H7 (cell line): ENCODE measurements around the gene KRTAP5-6. TPM values are rescaled to one million over a fixed set of nuclear protein-coding genes. Genes with fewer than 3 reads are reported as not detected.
A peak's percentile ranks its signal among the peaks of the same experiment; 100 is the strongest.
"Not testable (repeated sequence)": the region's sequence is repeated elsewhere in the genome, so short reads cannot be mapped to it uniquely, and the experiment has no call there.

Experiments
- DNase-seq: peaks from one replicate; pipeline ENCODE4 v3.0.0; 2012
- H3K27me3 ChIP-seq: 2 replicates; pipeline ENCODE4 v1.6.0; 2011; ENCODE audit warnings: mild to moderate bottlenecking, low read length; ENCODE audit not compliant: control insufficient read depth, insufficient read depth
- H3K36me3 ChIP-seq: replicated peaks from 2 replicates; pipeline ENCODE4 v1.5.1; 2011; ENCODE audit warnings: low read length; ENCODE audit not compliant: control insufficient read depth, insufficient read depth
- H3K4me3 ChIP-seq: 2 replicates; pipeline ENCODE4 v1.5.1; 2011; ENCODE audit warnings: low read depth, mild to moderate bottlenecking, control low read depth, low read length, moderate library complexity; ENCODE audit not compliant: insufficient read depth
- total RNA-seq: library from RNA; depleted of rRNA; stranded (reverse); fragments of >200 nt; shearing (Covaris generic); gene quantifications from 2 replicates; pipeline ENCODE4 v1.2.3, GENCODE V29; 2014

The KRTAP5-6 gene
- total RNA-seq, 1 experiment from 2014 or later: not detected

DNA sequence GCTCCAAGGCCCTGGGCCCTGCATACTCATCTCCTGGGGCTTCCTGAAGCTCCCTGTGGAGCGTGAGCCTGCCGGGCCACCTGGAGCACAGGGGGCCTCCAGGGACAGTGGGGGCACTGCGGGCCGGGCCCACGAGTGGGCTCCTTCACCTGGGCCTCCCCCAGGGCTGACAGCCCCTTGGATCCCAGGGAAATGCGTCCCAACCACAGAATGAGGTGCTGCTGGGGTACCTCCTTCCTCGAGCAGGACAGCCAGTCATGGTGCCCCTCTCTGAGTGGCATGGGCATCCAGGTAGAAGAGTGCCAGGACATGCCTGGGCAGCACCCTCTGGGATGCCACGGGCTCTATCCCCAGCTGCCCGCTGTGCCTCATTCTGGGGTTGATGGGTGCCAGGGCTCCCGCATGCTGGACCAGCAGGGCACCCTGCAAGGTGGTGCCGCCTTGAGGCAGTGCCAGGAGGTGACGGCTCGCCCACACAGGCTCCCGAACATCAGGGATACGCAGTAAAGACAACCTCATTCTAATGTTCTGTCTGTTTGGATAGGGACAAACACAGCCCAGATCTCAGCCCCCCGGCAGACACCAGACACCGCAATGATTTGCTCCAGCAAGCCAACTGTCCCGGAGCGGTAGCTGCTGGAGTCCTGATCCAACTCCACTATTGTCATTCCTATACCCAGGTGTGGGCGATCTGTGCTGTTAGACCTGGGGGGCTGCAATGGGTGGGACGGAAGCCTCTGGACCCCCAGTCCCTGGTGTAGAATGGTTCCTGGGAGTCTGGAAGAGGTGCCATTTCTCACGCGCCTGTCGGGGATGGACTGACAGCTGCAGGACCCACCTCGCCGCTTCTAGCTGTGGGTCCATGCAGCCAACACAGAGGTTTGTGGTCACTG lies 41.6 kb upstream of the KRTAP5-6 start:
- Histone ChIP-seq H3K4me3 (no peak overlapping the region), H3K27me3 (peaks cover 3% of the 10 kb centered on the region; the same call in 1 of the 2 replicates), H3K36me3 (no peaks in the 10 kb centered on the region)
- DNase-seq: peak; percentile 40

GRCh38 chr11:1656061-1656441 lies 40.9 kb upstream of the KRTAP5-6 start:
- Histone ChIP-seq H3K27me3 (peaks cover 3% of the 10 kb centered on the region; the same call in 1 of the 2 replicates), H3K36me3 (no peaks in the 10 kb centered on the region)
- DNase-seq: no peak

GRCh38 chr11:1656670-1657069 lies 40.3 kb upstream of the KRTAP5-6 start:
- H3K27me3 ChIP-seq: peaks cover 3% of the 10 kb centered on the region; the same call in 1 of the 2 replicates
- no peak overlapping the region for H3K4me3 ChIP-seq
- H3K36me3 ChIP-seq: no peaks in the 10 kb centered on the region
- DNase-seq: no peak

More at GRCh38 chr11:1656061-1656441, 40.9 kb upstream of the KRTAP5-6 start:
- H3K4me3 ChIP-seq: no peak overlapping the region

- no peak overlapping the region for H3K4me3 ChIP-seq
- no peak for DNase-seq
- H3K27me3 ChIP-seq: no peaks in the 10 kb centered on the region
- no peaks in the 10 kb centered on the region for H3K36me3 ChIP-seq
Measured at GRCh38 chr11:1659506-1659905, 37.5 kb upstream of the KRTAP5-6 start.

DNA sequence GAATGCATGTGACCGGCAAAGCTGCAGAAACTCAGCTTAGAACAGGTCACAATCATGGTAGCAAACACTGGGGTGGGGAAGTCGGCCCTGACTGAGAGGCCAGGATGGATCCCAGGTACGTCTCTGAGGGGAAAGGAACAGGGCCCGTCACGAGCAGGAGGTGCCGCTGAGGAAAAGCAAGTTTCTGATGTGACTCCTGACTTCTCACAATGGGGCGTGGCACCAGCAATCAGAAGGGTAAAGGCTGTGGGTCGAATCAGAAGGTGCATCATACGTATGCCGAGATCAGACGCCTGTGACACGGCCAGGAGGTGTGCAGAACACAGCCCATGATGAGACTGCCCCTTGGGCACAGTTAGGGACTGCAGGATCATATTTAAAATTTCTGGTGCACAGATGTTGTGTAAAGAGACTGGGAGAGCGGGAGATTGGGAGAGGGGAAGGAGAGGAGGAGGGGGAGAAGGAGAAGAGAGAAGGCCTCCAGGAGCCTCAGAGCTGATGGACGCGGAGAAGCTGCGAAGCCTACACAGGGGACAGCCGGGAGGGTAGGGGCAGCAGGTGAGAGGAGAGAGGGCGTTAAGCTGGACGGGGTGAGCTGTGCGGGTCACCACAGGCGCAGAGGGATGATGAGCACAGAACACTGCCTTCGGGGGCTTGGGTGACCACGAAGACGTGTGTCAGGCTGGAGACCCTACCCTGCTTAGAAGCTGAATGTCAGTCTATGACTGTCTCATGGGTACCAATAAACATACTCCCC lies 36.7 kb upstream of the KRTAP5-6 start:
- no peak overlapping the region for H3K4me3 ChIP-seq
- no peak for DNase-seq

DNA sequence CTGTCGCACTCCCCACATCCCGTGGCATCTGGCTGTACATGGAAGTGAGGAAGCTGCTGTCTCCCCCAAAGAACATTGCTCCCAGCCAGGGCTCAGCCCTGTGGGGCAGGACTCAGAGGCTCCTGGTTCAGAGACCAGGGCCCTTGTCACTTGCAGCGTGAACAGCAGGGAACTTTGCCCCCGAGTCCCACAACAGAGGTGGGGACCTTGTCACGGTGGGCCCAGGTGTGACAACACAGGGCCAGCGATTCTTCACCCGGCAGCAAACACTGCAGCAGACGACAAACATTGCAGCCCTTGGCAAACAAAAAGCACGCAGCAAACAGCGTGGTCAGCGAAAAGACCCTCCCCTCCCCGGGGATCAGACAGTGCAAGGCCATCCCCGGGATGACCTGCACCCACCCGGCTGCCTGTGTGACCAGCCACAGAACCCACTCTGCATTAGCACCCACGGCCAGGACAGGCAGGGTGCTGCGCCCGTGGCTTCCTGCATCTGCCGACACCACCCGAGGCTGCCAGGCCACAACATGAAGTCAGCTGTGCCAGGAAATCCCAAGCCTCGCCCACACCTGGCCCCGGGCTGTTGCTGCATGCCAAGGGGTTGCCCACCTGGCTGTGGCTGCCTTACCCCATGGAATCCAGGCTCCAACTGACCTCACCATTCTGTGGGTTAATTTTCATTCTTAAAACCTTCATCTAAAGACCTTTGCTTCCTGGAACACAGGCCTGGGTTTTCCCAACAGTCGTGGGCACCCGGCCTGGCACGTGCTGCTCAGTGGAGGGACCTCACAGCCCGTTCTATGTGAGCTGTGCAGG lies 35.3 kb upstream of the KRTAP5-6 start:
- H3K36me3 ChIP-seq, DNase-seq, H3K4me3 ChIP-seq, H3K27me3 ChIP-seq: not testable (repeated sequence)

More for the DNA sequence above, 36.7 kb upstream of the KRTAP5-6 start:
- no peaks in the 10 kb centered on the region for H3K36me3 ChIP-seq
- no peaks in the 10 kb centered on the region for H3K27me3 ChIP-seq

- not testable (repeated sequence) for H3K27me3 ChIP-seq, DNase-seq, H3K36me3 ChIP-seq, H3K4me3 ChIP-seq
Measured at GRCh38 chr11:1662699-1663283, 34.2 kb upstream of the KRTAP5-6 start.

DNA sequence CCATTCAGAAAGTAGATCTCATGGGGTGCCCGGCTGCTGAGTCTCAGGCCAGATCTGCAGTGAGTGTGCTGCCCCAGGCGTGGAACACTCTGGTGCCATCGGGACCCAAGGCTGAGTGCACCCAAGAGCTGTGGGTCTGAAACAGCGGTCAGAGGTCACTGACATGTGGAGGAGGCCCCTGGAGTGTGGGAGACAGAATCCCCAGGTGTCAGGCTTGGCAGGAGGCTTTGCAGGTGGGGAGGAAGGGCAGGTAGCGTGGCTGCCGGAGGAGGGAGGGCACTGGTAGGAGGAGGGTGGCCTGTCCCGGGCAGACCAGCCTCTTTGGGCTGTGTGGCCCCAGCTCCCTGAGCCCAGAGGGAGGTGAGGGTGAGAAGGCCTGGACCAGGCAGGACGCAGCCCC lies 31.7 kb upstream of the KRTAP5-6 start:
- H3K4me3 ChIP-seq: no peak overlapping the region
- no peak for DNase-seq
- no peaks in the 10 kb centered on the region for H3K27me3 ChIP-seq
- H3K36me3 ChIP-seq: no peaks in the 10 kb centered on the region

- no peak overlapping the region for H3K4me3 ChIP-seq
- H3K36me3 ChIP-seq: no peaks in the 10 kb centered on the region
- no peaks in the 10 kb centered on the region for H3K27me3 ChIP-seq
- DNase-seq: no peak
Measured at GRCh38 chr11:1667121-1667850, 29.7 kb upstream of the KRTAP5-6 start.

DNA sequence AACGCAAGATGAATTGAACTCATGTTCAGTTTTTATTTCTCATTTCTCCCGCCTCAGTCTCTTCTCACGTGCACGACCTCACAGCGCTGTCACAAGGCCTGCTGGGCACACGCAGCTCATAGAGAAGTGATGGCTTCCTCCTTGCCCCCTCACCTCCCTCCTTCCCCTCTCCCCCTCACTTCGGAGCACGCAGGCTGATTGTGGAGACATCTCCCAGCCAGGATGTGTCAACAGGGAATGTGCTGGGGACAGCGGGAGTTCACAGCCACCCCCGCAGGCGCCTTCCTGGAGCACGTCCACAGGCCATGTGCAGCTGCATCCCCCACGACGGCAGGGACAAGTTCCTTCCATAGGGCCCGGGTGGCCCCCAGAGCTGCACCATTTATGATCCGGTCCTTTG lies 29.1 kb upstream of the KRTAP5-6 start:
- no peaks in the 10 kb centered on the region for H3K36me3 ChIP-seq
- DNase-seq: peak; percentile 53
- no peak overlapping the region for H3K4me3 ChIP-seq
- no peaks in the 10 kb centered on the region; the same call in 1 of the 2 replicates for H3K27me3 ChIP-seq

DNA sequence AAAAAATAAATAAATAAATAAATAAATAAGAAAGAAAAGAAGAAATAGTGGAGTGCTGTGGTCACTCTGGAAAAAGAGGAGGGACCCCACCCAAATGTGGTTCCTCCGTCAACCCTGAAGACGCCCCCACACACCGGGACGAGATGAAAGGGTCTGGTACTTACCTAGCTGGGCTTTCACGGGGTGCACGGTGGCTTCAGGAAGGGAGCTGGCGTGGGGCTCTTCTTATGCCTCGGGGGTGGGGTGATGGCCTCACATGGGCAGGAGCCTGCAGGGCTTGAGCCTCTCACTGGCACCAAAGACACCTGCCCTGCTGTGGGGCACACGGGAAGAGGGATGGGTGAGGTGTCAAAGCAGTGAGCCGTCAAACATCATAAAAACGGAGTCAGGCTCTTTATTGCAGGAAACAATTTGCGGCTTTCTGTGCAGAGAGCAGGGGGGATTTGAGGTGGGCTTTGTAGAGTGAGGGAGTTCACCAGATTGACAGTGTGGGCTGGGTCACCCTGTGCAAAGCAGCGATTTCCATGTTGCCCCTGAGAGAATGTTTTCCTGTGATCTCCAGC lies 28.0 kb upstream of the KRTAP5-6 start:
- Histone ChIP-seq H3K36me3 (no peaks in the 10 kb centered on the region), H3K27me3 (no peaks in the 10 kb centered on the region; the same call in 1 of the 2 replicates), H3K4me3 (no peak overlapping the region)
- no peak for DNase-seq

GRCh38 chr11:1669546-1670218 lies 27.3 kb upstream of the KRTAP5-6 start:
- Histone ChIP-seq H3K27me3 (no peaks in the 10 kb centered on the region; the same call in 1 of the 2 replicates), H3K4me3 (no peak overlapping the region), H3K36me3 (no peaks in the 10 kb centered on the region)
- no peak for DNase-seq

DNA sequence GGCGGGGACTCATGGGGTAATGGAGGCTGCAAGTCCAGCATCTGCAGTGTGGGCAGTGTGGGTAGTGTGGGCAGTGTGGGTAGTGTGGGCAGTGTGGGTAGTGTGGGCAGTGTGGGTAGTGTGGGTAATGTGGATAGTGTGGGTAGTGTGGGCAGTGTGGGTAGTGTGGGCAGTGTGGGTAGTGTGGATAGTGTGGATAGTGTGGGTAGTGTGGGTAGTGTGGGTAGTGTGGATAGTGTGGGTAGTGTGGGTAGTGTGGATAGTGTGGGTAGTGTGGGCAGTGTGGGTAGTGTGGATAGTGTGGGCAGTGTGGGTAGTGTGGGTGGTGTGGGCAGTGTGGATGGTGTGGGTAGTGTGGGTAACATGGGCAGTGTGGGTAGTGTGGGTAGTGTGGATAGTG lies 26.5 kb upstream of the KRTAP5-6 start:
- not testable (repeated sequence) for H3K27me3 ChIP-seq, DNase-seq, H3K36me3 ChIP-seq, H3K4me3 ChIP-seq
